Natural killer cell treated with Interleukin-12 subunit alpha and Interleukin-12 subunit beta and Interleukin-15 and Interleukin-18, amount 100 ng/mL, for 72 hours (primary cell): ENCODE measurements around the gene VAV2. TPM values are rescaled to one million over a fixed set of nuclear protein-coding genes. Genes with fewer than 3 reads are reported as not detected.

Source experiments
- ATAC-seq, 2 donors: fragments of 150-1000 bp; cut with Tn5 transposase in 1 of 2; sonication (Bioruptor Pico), chemical (Tn5 transposase) in 1 of 2; 2 replicates each; pipeline ENCODE4 v1.10.0; 2021
- DNase-seq: peaks from one replicate; pipeline ENCODE4 v3.0.0; 2022; ENCODE audit warnings: low spot score
- H3K27ac Mint-ChIP-seq, 2 donors: 1 replicate in 1 of 2; 2 replicates in 1 of 2; pipeline ENCODE4 v1.8.0; 2022; ENCODE audit warnings: mixed read lengths in 2 of 2, mild to moderate bottlenecking in 1 of 2, moderate library complexity in 1 of 2
- H3K27me3 Mint-ChIP-seq, 2 donors: 1 replicate in 1 of 2; 2 replicates in 1 of 2; pipeline ENCODE4 v1.8.0; 2022; ENCODE audit warnings: mixed read lengths in 2 of 2
- H3K36me3 Mint-ChIP-seq: one replicate; pipeline ENCODE4 v1.8.0; 2022; ENCODE audit warnings: mixed read lengths
- H3K4me1 Mint-ChIP-seq, 2 donors: 1 replicate in 1 of 2; 2 replicates in 1 of 2; pipeline ENCODE4 v1.8.0; 2022; ENCODE audit warnings: low read depth in 2 of 2, mixed read lengths in 2 of 2, mild to moderate bottlenecking in 1 of 2
- H3K4me3 Mint-ChIP-seq: one replicate; pipeline ENCODE4 v1.8.0; 2022; ENCODE audit warnings: mixed read lengths
- H3K9me3 Mint-ChIP-seq: 2 replicates; pipeline ENCODE4 v1.8.0; 2022; ENCODE audit warnings: mixed read lengths
- total RNA-seq, 2 donors: library from RNA; stranded (reverse); gene quantifications; one replicate each; pipeline ENCODE4 v1.2.3, GENCODE V29; 2022

Gene VAV2
- total RNA-seq, 2 donors from 2014 or later, result 1.9 to 6.7 TPM

DNA sequence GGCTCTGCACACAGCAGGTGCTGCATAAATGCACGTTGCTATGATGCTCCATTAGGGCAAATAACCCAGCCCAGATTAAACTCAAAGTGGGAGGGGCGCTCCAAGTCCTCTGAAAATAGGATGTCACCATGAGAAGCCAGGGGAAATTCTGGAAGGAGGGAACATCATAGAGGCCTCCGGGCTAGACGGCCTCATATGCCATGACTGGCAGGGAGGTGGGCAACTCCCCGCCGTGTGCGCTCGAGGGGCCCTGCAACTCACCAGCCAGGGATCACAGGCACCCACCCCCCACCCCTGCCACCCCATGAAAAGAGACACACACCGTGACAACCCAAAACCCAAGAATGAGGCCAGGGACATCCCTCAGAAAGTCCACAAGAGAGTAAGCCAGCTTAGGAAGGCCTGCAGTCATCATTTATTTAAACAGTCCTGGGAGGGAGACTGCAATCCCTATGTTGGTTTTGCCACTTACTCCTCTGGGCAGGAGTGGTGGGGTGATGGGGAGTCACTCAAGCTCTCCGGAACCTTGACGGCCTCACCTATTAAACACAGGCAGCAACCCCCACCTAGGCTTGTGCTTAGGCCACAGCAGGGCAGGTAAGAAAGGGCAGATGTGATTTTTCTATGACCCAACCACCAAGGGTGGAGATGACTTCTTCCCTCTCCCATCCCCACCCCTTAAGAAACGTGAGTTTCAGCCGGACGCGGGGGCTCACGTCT, 4.0 kb downstream of the VAV2 start:
- H3K4me3 Mint-ChIP-seq, result no peak overlapping the region
- ATAC-seq (no peak), DNase-seq (peak; percentile 6)
- no peaks in the 10 kb centered on the region for H3K4me1 Mint-ChIP-seq
- H3K9me3 Mint-ChIP-seq, result no peaks in the 10 kb centered on the region
- H3K27me3 Mint-ChIP-seq, result no peaks in the 10 kb centered on the region
- H3K27ac Mint-ChIP-seq, result no peak overlapping the region
- no peaks in the 10 kb centered on the region for H3K36me3 Mint-ChIP-seq

DNA sequence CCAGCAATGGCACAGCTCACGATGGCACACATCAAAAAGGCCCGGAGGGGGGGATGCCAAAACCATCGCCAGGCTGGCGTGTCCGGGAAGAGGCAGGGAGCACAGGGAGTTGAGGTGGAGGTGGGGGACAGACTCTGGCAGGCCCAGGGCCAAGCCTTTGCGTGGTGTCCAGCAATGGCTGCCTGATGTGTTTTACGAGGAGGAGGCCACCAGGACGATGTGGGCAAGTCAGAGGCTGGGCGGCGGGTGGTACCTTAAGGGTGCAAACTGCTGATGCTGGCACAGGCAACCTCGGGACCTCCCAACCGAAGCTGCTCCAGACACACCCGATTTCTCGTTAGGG, 4.7 kb downstream of the VAV2 start:
- H3K9me3 Mint-ChIP-seq, result no peaks in the 10 kb centered on the region
- no peak overlapping the region for H3K27ac Mint-ChIP-seq
- no peaks in the 10 kb centered on the region for H3K36me3 Mint-ChIP-seq
- DNase-seq (peak; percentile 49), ATAC-seq (no peak)
- H3K4me3 Mint-ChIP-seq, result no peak overlapping the region
- H3K27me3 Mint-ChIP-seq, result no peaks in the 10 kb centered on the region
- no peaks in the 10 kb centered on the region for H3K4me1 Mint-ChIP-seq

DNA sequence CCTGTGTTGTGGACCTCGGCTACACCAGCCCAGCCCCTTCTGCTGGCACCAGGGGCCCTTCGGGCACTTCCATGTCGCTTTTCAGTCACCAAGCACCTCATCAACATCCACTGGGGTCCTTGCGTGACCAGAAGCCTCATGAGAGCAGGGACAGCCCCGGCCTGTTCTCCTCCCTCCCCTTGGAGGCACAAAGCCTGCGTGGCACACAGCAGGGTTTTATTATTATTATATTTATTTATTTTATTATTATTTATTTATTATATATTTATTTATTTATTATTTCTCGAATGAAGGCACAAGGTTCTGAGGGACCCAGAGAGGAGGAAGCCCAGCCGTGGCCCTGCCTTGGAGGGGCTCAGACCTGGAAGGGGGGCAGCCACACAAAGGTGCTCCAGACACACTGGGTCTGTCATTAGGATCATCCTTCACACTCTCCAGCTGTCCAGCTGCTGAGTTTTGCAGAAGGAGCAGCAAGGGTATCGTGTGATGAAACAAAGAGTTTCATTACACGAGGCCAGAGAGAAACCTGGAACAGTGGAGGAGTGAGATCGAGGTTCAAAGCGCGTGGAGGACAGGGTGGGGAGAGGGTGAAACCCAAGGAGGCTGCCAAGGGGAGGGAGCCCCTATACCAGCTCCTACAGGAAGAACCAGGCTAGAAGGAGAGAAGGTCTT, 5.2 kb downstream of the VAV2 start:
- no peak overlapping the region for H3K27ac Mint-ChIP-seq

DNA sequence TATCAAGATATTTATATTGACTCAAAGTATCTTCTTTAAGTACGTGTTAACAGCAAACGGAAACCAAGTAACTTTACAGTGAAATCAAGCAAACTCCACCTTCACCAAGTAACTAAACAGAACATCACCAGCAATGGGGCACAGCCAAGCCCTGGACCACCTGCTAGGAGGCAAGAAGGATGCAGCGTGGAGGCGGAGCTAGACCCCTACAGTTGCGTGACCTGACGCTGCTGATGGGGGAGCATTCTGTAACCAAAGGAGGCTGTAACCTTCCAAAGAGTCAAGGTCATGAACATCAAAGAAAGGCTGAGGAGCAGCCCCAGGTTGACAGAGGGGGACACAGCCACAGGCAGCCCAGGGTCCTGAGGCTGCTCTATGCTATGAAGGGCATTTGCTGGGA, 6.1 kb downstream of the VAV2 start:
- Mint-ChIP-seq H3K9me3 (no peaks in the 10 kb centered on the region), H3K36me3 (no peaks in the 10 kb centered on the region), H3K27me3 (no peaks in the 10 kb centered on the region), H3K4me1 (no peaks in the 10 kb centered on the region), H3K4me3 (no peak overlapping the region), H3K27ac (no peak overlapping the region)
- ATAC-seq (no peak), DNase-seq (peak; percentile 26)

More for the DNA sequence above, 5.2 kb downstream of the VAV2 start:
- no peaks in the 10 kb centered on the region for H3K36me3 Mint-ChIP-seq
- H3K4me1 Mint-ChIP-seq, result no peaks in the 10 kb centered on the region
- no peak for ATAC-seq
- H3K27me3 Mint-ChIP-seq, result no peaks in the 10 kb centered on the region
- H3K9me3 Mint-ChIP-seq, result no peaks in the 10 kb centered on the region
- no peak for DNase-seq
- H3K4me3 Mint-ChIP-seq, result no peak overlapping the region

DNA sequence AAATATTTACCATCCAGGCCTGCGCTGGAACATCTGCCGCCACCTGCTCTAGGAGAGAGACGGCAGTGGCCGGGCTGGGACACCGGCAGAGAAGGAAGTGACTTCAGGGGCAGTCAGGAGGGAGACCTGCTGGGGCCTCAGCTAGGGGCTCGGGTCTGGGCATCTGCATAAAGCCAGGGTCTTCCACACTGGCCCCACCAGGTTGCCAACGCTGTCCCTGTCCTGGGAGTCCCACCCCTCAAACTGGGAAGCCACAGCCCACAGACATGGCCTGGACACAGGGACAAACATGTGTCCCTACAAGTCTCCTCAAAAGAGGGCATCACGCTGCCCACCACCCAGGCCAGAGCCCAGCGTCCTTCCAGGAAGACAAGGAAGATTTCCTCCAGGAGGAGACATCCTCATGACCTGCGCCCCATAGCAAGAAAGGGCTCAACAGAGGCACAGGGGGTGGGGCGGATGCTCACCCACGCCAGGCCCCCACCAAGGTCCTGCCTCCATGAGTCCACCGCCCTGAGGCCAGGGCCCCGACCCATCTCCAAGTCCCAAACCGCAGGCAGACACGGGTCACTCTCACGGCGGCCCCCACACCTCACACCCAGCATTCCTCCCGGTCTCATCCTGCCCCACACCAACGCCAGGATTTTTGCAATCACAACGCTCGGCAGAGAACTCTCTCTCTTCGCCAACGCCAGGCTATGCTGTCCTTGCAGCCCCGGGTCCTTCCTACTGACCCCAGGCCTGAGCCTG, 9.0 kb downstream of the VAV2 start:
- Mint-ChIP-seq H3K4me1 (no peaks in the 10 kb centered on the region), H3K9me3 (no peaks in the 10 kb centered on the region), H3K36me3 (no peaks in the 10 kb centered on the region), H3K27me3 (no peaks in the 10 kb centered on the region), H3K4me3 (no peak overlapping the region), H3K27ac (no peak overlapping the region)
- peak in 1 of 2 donors; percentile 29 for ATAC-seq
- peak; percentile 51 for DNase-seq

DNA sequence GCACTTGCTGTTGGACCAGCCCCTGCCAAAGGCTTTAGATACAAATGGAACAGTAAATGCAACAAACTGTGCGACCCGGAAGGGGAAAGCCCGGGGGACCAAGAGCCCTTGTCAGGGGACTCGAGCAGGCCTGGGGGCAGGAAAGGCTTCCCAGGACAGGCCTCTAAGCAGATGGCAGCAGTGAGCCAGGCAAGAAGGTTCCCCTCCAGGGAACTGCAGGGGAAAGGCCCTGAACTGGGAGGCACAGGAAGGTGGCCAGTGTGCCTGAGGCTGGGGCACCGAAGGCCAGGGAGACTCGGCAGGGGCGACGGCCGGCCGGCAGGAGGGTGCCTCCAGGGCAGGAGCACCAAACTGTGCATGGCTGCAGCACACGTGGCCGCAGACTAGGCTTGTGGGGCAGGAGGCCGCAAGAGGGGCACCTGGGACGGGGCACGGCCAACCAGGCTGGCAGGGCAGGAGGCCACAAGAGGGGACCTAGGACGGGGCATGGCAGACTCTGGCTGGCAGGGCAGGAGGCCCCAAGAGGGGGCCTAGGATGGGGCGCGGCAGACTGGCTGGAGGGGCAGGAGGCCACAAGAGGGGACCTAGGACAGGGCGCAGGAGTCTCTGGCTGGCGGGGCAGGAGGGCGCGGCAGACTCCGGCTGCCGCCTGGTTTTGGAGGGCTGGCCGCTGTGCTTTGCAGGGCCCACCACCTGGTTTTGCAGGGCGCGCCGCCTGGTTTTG, 10.0 kb downstream of the VAV2 start:
- Mint-ChIP-seq H3K27ac (no peak overlapping the region), H3K27me3 (no peaks in the 10 kb centered on the region), H3K4me1 (no peaks in the 10 kb centered on the region), H3K36me3 (no peaks in the 10 kb centered on the region), H3K9me3 (no peaks in the 10 kb centered on the region), H3K4me3 (no peak overlapping the region)
- DNase-seq, result peak; percentile 49
- no peak for ATAC-seq

DNA sequence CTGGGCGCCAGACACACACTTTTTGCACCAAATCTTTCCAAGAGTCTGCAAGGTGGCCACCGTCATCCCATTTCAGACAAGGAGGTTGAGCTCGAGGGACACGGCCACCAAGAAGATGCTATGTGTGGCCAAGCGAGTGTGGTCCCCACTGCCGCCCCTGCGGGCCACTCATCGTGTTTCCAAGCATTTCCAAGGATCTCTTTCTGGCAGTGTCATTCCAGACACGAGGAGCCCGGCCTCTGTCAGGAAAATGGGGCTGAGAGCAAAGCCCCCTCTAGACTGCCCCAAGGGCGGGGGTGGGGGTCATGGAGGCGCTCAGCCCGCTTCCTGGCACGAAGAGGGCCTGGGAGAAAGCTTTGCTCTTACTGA, 10.6 kb downstream of the VAV2 start:
- H3K9me3 Mint-ChIP-seq, result no peaks in the 10 kb centered on the region
- H3K4me1 Mint-ChIP-seq, result no peaks in the 10 kb centered on the region
- H3K27ac Mint-ChIP-seq, result no peak overlapping the region
- no peaks in the 10 kb centered on the region for H3K36me3 Mint-ChIP-seq
- no peak overlapping the region for H3K4me3 Mint-ChIP-seq
- ATAC-seq (no peak), DNase-seq (no peak)
- H3K27me3 Mint-ChIP-seq, result no peaks in the 10 kb centered on the region

DNA sequence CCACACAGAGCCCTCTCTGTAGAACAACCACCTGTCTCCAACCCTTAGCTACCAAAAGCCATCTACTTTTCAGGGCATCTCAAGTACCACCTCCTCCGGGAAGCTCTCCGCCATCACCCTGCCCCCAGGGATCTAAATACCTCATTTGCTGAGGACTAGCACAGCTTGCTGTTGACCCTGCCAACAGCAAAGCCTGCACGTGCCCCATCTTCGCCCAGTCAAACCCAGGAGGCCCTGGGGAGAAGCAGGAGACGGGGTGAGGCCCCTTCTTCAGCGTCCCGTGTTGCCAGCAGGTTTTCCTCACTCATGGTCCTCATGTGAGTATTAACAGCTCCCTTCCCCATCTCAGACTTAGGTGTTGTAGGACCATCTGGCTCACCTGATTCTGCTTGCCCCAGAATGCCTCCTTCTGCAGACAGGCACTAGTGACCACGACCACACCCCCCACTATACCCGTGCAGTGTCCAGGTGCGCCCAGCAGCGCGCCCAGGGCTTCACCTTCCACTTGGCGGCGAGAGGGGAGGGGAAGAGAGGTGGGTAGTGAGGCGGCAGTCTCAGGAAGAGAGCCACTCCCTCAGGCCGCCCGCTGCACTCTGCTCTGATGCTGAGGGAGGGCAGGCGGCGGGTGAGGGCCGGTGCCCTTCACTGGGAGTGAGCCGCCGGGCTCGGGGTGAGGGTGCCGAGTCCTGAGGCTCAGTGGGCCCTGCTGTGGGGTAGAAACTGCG, 11.1 kb downstream of the VAV2 start:
- DNase-seq, result peak; percentile 56
- no peak overlapping the region for H3K27ac Mint-ChIP-seq
- no peak for ATAC-seq
- no peaks in the 10 kb centered on the region for H3K9me3 Mint-ChIP-seq
- no peaks in the 10 kb centered on the region for H3K4me1 Mint-ChIP-seq
- no peaks in the 10 kb centered on the region for H3K36me3 Mint-ChIP-seq
- no peaks in the 10 kb centered on the region for H3K27me3 Mint-ChIP-seq
- no peak overlapping the region for H3K4me3 Mint-ChIP-seq

DNA sequence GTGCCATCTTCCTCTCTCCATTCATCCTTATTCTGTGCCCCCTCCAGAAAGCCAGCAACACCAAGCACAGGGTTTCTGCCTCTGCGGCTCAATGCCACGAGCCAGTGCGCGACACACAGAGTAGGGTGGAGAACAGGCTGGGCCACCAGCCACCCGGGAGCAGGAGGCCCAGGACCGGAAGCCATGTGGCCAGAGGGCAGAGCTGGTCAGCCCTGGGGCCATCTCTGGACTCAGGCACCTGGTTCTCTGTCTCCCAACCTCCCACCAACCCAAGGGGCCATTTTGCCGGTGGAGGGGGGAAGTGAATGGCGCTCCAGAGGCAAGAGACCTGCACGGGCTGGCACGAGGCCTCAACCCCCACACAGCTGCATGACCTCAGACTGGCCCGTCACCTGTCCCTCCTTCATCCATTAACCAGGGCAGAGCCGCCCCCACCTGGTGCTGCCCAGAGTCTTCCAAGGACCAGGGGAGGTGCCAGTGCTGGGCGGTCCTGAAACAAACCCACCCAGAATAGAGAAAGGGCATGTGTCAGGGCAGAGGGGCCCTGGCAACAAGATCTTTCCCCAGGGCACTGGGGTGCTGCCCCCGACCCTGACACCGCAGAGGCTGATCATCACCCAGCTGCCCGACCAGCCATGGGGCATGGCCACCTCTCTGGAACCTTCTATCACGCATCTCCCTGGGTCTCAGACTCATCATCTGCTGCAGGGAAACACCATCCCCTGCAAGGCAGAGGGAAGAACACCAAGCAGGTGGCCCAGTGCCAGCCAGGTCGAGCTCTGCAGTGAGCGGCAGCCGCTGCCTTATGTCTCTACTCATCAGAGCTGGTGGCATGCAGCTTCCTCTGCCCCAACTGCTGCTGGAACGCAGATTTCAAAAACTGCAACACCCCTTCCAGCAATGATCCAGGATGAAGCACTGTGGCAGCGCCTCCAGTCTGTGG, 11.9 kb downstream of the VAV2 start:
- no peaks in the 10 kb centered on the region for H3K9me3 Mint-ChIP-seq
- no peak overlapping the region for H3K27ac Mint-ChIP-seq
- DNase-seq (peak; percentile 56), ATAC-seq (no peak)
- no peaks in the 10 kb centered on the region for H3K36me3 Mint-ChIP-seq
- H3K27me3 Mint-ChIP-seq, result no peaks in the 10 kb centered on the region
- H3K4me1 Mint-ChIP-seq, result no peaks in the 10 kb centered on the region
- no peak overlapping the region for H3K4me3 Mint-ChIP-seq

DNA sequence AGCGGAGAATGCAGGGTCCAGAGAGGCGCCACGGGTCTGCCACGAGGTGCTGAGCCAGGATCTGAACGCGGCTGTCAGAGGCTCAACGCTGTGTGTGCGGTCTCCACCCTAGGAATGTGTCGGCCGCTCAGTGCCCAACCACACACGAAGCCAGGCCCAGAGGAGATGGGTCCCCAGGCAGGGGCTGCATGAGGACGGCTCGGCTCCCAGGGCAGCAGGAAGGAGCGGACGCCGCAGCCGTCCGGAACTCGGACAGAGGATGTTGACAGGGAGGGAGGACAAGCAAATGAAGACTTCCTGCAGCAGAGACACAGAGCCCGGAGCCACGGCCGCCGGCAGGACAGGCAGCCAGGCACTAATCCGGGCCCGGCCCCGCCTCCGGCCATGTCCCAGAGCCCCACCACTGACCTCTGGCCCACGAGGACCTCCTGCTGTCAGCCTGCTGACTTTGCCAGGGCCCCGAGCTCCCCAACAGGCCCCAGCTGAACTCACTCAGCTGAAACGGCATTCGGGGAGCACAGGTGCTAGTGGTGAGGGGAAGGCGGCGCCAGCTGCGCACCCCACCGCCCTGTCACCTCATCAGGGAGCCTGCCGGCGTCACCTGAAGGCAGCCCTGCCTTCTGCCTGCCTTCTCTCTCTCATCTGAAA, 12.7 kb downstream of the VAV2 start:
- Mint-ChIP-seq H3K36me3 (no peaks in the 10 kb centered on the region), H3K4me3 (no peak overlapping the region), H3K27me3 (no peaks in the 10 kb centered on the region), H3K27ac (no peak overlapping the region), H3K4me1 (no peaks in the 10 kb centered on the region), H3K9me3 (no peaks in the 10 kb centered on the region)
- ATAC-seq (no peak), DNase-seq (peak; percentile 16)

DNA sequence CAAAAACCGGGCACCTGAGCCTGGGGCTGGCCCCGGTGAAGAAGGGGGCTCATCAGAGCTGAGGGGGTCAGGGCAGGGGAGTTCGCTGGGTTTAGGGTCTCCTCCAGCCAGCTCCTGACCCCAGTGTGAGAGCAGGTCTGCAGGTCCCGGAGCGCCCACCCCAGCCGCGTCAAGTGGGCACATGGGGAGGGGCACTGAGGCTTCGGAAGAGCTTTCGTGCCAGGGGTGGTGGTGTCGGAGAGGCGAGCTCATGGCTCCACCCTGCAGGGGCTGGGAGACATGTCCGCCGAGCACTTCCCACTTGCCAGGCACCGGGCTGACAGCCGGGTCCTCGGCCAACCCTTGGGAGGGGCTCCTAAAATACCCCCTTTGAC, 13.2 kb downstream of the VAV2 start:
- DNase-seq (peak; percentile 54), ATAC-seq (no peak)
- no peaks in the 10 kb centered on the region for H3K27me3 Mint-ChIP-seq
- no peaks in the 10 kb centered on the region for H3K36me3 Mint-ChIP-seq
- no peaks in the 10 kb centered on the region for H3K9me3 Mint-ChIP-seq
- H3K27ac Mint-ChIP-seq, result no peak overlapping the region
- no peaks in the 10 kb centered on the region for H3K4me1 Mint-ChIP-seq
- H3K4me3 Mint-ChIP-seq, result no peak overlapping the region

DNA sequence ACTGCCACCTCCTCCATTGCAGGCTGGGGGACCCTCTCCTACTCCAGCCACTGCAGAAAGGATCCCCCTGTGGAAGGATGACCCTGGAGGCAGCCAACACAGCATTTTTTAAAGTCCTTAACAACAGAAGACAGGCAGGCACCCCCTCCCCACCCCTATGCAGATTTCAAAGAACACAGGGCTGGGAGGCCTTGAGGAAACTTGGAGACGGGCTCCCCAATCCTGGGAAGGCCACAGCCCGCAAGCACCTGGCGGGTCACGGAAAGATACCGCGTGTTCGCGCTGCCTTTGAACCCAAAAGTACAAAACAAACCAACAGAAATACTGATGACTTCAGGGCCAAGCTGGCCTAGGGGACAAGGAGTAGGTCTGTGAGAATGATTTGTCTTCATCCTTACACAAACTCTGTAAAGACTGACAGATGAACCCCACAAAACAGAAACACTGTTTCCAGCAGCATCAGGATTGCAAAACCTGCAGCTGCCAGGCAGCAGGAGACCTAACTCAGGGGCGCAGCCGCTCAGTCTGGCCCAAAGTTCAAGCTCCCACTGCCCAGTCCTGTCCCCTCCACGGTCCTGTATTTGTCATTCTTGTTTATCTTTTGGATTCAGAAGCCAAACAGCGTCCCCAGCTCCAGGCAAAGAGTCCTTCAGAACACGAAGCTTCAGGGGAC, 13.8 kb downstream of the VAV2 start:
- ATAC-seq, result no peak

More for the DNA sequence above, 13.8 kb downstream of the VAV2 start:
- Mint-ChIP-seq H3K27me3 (no peaks in the 10 kb centered on the region), H3K36me3 (no peaks in the 10 kb centered on the region), H3K27ac (no peak overlapping the region), H3K9me3 (no peaks in the 10 kb centered on the region), H3K4me3 (no peak overlapping the region), H3K4me1 (peaks cover 0 to 3% of the 10 kb centered on the region in 2 donors)
- DNase-seq, result peak; percentile 58
